GM19043 (cell line): ENCODE measurements around the gene PRKD1.
"Not testable (repeated sequence)": the region's sequence is repeated elsewhere in the genome, so short reads cannot be mapped to it uniquely, and the experiment has no call there.

Source experiments
- ATAC-seq: cut with Tn5 transposase; IDR thresholded peaks from one replicate; pipeline ENCODE4 v1.9.1; 2021; ENCODE audit warnings: low read depth; ENCODE audit not compliant: unreplicated experiment

Gene PRKD1

DNA sequence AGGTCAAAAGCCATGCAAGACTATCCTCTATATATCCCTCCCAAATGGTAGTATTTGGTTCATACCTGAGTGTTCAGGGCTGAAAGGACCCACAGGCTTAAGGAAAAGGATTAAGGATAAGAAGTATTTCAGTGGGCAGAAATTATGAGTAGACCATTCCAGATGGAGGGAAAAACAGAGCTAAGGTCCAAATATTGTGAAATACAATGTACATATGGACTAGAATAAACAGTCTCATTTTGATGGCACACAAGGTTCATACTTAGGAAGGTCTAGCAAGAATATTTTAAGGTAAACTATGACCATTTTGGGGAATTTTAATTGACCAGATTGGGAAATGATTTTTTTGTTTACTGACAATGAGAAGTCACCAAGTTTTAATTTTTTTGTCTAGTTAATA lies 124.6 kb downstream of the PRKD1 start:
- no peak for ATAC-seq

DNA sequence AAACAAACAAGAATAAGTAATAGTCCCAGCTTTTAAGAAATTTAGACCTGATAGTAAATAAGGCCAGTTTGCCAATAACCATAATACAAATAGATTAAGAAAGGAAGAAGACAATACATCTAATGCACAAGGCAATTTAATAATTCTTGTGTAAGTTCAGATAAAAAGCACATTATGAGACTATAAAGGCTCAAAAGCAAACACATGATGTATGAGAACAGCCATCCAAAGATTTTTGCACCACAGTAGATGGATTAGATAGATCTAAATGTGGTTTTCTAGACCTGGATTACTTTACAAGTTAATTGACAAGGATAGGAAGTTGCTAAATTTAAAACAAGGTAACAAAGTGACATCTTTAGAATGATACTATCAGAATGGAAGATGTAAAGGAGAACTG lies 125.4 kb downstream of the PRKD1 start:
- ATAC-seq, result no peak

DNA sequence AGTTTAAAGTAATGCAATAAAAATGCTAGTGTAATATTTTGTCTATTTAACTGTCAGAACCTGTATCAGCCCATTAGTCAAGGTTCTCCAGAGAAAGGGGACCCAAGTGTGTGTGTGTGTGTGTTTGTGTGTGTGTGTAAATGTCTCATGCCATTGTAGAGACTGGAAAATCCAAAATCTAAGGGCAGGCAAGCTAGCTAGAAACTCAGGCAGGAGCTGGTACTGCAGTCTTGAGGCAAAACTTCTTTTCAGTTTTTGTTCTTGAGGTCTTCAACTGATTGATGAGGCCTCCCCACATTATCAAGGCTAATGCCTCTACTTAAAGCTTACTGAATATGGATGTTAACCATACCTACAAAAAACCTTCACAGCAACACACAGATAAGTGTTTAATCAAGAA lies 126.7 kb downstream of the PRKD1 start:
- no peak for ATAC-seq

- peak; percentile 91 for ATAC-seq
Measured at GRCh38 chr14:29799464-29800095, 128.1 kb downstream of the PRKD1 start.

- ATAC-seq, result no peak
Measured at GRCh38 chr14:29798811-29799210, 128.8 kb downstream of the PRKD1 start.

GRCh38 chr14:29798108-29798663 lies 129.5 kb downstream of the PRKD1 start:
- no peak for ATAC-seq

GRCh38 chr14:29796853-29797252 lies 130.8 kb downstream of the PRKD1 start:
- ATAC-seq, result no peak

- no peak for ATAC-seq
Measured at GRCh38 chr14:29789475-29789874, 138.2 kb downstream of the PRKD1 start.

GRCh38 chr14:29788093-29788492 lies 139.6 kb downstream of the PRKD1 start:
- ATAC-seq, result no peak

GRCh38 chr14:29783556-29783955 lies 144.1 kb downstream of the PRKD1 start:
- ATAC-seq, result no peak

DNA sequence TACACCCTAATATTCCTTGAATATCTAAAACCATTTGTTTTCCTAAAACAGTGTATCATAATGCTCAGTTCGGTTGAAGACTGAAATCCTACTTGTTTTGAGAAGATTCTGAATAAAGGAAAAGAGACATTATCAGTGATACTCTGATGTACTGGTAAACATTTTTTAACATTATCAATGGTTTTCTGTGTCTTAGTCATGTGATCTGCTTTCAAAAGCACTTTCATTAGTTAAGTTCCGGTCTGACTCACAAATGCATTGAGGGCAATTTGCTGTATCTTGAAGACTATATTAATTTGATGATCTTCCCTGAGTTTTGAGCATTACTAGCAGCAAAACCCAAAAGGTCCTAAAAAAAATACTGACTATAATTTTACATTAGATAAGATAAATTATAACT lies 145.6 kb downstream of the PRKD1 start:
- no peak for ATAC-seq

GRCh38 chr14:29777142-29777541 lies 150.5 kb downstream of the PRKD1 start:
- ATAC-seq, result not testable (repeated sequence)

DNA sequence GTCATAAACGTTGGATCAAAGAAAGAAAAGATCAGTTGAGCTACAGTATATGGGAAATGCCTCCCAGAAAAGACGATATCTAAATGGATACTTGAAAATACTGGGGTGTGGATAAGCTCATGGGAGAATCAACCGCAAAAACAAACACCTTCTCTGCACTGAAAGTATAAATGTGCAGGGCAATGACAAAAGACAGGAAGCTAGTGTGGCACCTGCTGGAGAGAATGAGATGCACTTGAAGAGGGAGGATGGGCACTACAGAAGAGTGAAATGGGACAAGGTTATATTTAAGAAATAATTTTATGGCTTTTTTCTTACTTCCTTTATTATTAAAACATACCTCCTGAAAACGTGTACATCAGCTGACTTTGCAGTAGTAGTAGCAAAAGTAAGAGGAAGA lies 153.7 kb downstream of the PRKD1 start:
- no peak for ATAC-seq

- no peak for ATAC-seq
Measured at GRCh38 chr14:29763342-29763858, 164.2 kb downstream of the PRKD1 start.

- ATAC-seq, result peak; percentile 81
Measured at GRCh38 chr14:29759521-29760340, 167.9 kb downstream of the PRKD1 start.

DNA sequence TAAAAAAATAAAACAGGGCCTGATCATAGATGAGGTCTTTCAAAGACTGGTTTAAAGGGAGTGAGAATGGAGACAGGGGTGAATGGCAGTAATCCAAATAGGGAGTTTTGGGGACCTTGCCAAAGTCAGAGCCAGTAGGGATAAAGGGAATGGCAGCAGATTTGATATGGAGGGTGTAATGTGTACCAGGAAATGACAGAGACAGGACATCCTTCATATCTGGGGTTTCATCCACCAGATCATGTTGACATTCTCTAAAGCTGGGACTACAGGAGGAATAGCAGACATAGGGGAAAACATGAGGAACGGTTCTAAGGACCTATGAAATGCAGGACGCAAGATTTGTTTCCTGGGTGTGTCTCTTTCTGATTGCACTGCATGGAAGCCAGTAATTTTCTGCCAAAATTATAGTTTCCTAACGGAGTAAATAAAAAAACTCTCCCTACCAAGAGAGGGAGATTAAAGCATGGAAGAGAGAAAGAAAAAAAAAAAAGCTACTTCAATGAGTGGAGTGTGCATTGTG lies 169.9 kb downstream of the PRKD1 start:
- ATAC-seq, result no peak

GRCh38 chr14:29757188-29757680 lies 170.4 kb downstream of the PRKD1 start:
- no peak for ATAC-seq

GRCh38 chr14:29756019-29756385 lies 171.6 kb downstream of the PRKD1 start:
- ATAC-seq, result no peak

- no peak for ATAC-seq
Measured at GRCh38 chr14:29755311-29756018, 172.2 kb downstream of the PRKD1 start.

DNA sequence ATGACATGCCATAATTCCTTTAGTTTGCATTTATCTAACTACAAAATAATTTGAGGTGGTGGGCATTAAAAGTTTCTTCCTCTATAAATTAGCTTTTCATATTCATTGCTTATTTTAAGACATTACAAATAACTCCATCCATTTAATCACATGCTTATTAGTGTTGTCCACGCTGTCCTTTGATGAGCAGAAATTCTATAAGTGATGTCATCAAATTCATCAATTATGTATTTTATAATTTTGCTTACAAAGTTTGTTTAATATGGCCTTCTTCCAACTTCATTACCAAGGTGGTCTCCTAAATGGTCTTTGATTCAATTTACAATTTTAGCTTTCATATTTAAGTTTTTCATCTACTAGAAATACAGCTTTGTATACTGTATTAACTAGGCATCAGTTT lies 173.5 kb downstream of the PRKD1 start:
- ATAC-seq, result no peak
